Measurements from ENCODE around the gene SLK.

The SLK gene

GRCh38 chr10:104056619-104057273, 89.8 kb downstream of the SLK start:
- DNase-seq (ENCODE audit: low read depth): no peak
- TF ChIP-seq CTCF (IDR thresholded peaks at IDR 0.05; ENCODE audit: low read depth, low read length, missing control alignments): no peak
- no peak overlapping the region for H3K4me3 ChIP-seq (ENCODE audit: low read depth, low read length)
- in situ Hi-C loops (cut with HindIII; ENCODE audit: low sequenced_read_pairs): no loop called here

- no peak for TF ChIP-seq CTCF (IDR thresholded peaks at IDR 0.05; ENCODE audit: low read depth, low read length, missing control alignments)
- in situ Hi-C loops (cut with HindIII; ENCODE audit: low sequenced_read_pairs): no loop called here
- no peak for DNase-seq (ENCODE audit: low read depth)
- no peak overlapping the region for H3K4me3 ChIP-seq (ENCODE audit: low read depth, low read length)
Observed at GRCh38 chr10:104057717-104058116, 90.8 kb downstream of the SLK start.

- H3K4me3 ChIP-seq (ENCODE audit: low read depth, low read length): no peak overlapping the region
- no peak for DNase-seq (ENCODE audit: low read depth)
- no peak for TF ChIP-seq CTCF (IDR thresholded peaks at IDR 0.05; ENCODE audit: low read depth, low read length, missing control alignments)
- in situ Hi-C loops (cut with HindIII; ENCODE audit: low sequenced_read_pairs): no loop called here
Observed at GRCh38 chr10:104059364-104059763, 92.4 kb downstream of the SLK start.

GRCh38 chr10:104061196-104061595, 94.3 kb downstream of the SLK start:
- in situ Hi-C loops (cut with HindIII; ENCODE audit: low sequenced_read_pairs): no loop called here
- DNase-seq (ENCODE audit: low read depth): no peak
- H3K4me3 ChIP-seq (ENCODE audit: low read depth, low read length): no peak overlapping the region

GRCh38 chr10:104065748-104066147, 98.8 kb downstream of the SLK start:
- in situ Hi-C loops (cut with HindIII; ENCODE audit: low sequenced_read_pairs): no loop called here
- no peak for TF ChIP-seq CTCF (IDR thresholded peaks at IDR 0.05; ENCODE audit: low read depth, low read length, missing control alignments)
- DNase-seq (ENCODE audit: low read depth): no peak
- H3K4me3 ChIP-seq (ENCODE audit: low read depth, low read length): no peak overlapping the region

More at GRCh38 chr10:104061196-104061595, 94.3 kb downstream of the SLK start:
- no peak for TF ChIP-seq CTCF (IDR thresholded peaks at IDR 0.05; ENCODE audit: low read depth, low read length, missing control alignments)

- no peak for DNase-seq (ENCODE audit: low read depth)
- no peak overlapping the region for H3K4me3 ChIP-seq (ENCODE audit: low read depth, low read length)
- in situ Hi-C loops (cut with HindIII; ENCODE audit: low sequenced_read_pairs): no loop called here
- no peak for TF ChIP-seq CTCF (IDR thresholded peaks at IDR 0.05; ENCODE audit: low read depth, low read length, missing control alignments)
Observed at GRCh38 chr10:104066945-104067344, 100.0 kb downstream of the SLK start.
